ENCODE measurements around the gene FAM169A.
"Not testable (repeated sequence)": the region's sequence is repeated elsewhere in the genome, so short reads cannot be mapped to it uniquely, and the experiment has no call there.

The FAM169A gene

GRCh38 chr5:74869414-74869813 is 3.2 kb upstream of the FAM169A start:
- not testable (repeated sequence) for H3K36me3 ChIP-seq (ENCODE audit: control insufficient read depth, insufficient read depth, low read length); H3K9me3 ChIP-seq (ENCODE audit: control insufficient read depth, low read length); DNase-seq; H3K4me1 ChIP-seq (ENCODE audit: control insufficient read depth, insufficient read depth, low read length, poor library complexity, severe bottlenecking); H3K4me3 ChIP-seq (ENCODE audit: insufficient read depth, low read depth, low read length, poor library complexity, severe bottlenecking); H3K27me3 ChIP-seq (replicated peaks; ENCODE audit: control insufficient read depth, insufficient read depth, low read length, poor library complexity, severe bottlenecking); H3K27ac ChIP-seq (ENCODE audit: insufficient read depth, low read length, poor library complexity, severe bottlenecking)

GRCh38 chr5:74866596-74867162 is 492 bp upstream of the FAM169A start:
- no peak for DNase-seq
- Histone ChIP-seq H3K36me3 (ENCODE audit: control insufficient read depth, insufficient read depth, low read length) (no peaks in the 10 kb centered on the region), H3K27me3 (replicated peaks; ENCODE audit: control insufficient read depth, insufficient read depth, low read length, poor library complexity, severe bottlenecking) (no peaks in the 10 kb centered on the region), H3K9me3 (ENCODE audit: control insufficient read depth, low read length) (no peaks in the 10 kb centered on the region), H3K4me3 (ENCODE audit: insufficient read depth, low read depth, low read length, poor library complexity, severe bottlenecking) (peak overlapping the region; percentile 55), H3K27ac (ENCODE audit: insufficient read depth, low read length, poor library complexity, severe bottlenecking) (peak overlapping the region; percentile 69), H3K4me1 (ENCODE audit: control insufficient read depth, insufficient read depth, low read length, poor library complexity, severe bottlenecking) (peaks cover 13% of the 10 kb centered on the region)

GRCh38 chr5:74865256-74865803 is 857 bp downstream of the FAM169A start:
- Histone ChIP-seq H3K9me3 (ENCODE audit: control insufficient read depth, low read length) (no peaks in the 10 kb centered on the region), H3K36me3 (ENCODE audit: control insufficient read depth, insufficient read depth, low read length) (no peaks in the 10 kb centered on the region), H3K27ac (ENCODE audit: insufficient read depth, low read length, poor library complexity, severe bottlenecking) (peak overlapping the region; percentile 69), H3K4me3 (ENCODE audit: insufficient read depth, low read depth, low read length, poor library complexity, severe bottlenecking) (peak overlapping the region; percentile 55), H3K4me1 (ENCODE audit: control insufficient read depth, insufficient read depth, low read length, poor library complexity, severe bottlenecking) (peaks cover 13% of the 10 kb centered on the region), H3K27me3 (replicated peaks; ENCODE audit: control insufficient read depth, insufficient read depth, low read length, poor library complexity, severe bottlenecking) (no peaks in the 10 kb centered on the region)
- no peak for DNase-seq

- H3K27ac ChIP-seq (ENCODE audit: insufficient read depth, low read length, poor library complexity, severe bottlenecking): no peak overlapping the region
- peak overlapping the region; percentile 55 for H3K4me3 ChIP-seq (ENCODE audit: insufficient read depth, low read depth, low read length, poor library complexity, severe bottlenecking)
- no peaks in the 10 kb centered on the region for H3K27me3 ChIP-seq (replicated peaks; ENCODE audit: control insufficient read depth, insufficient read depth, low read length, poor library complexity, severe bottlenecking)
- no peaks in the 10 kb centered on the region for H3K9me3 ChIP-seq (ENCODE audit: control insufficient read depth, low read length)
- no peaks in the 10 kb centered on the region for H3K36me3 ChIP-seq (ENCODE audit: control insufficient read depth, insufficient read depth, low read length)
- H3K4me1 ChIP-seq (ENCODE audit: control insufficient read depth, insufficient read depth, low read length, poor library complexity, severe bottlenecking): peaks cover 13% of the 10 kb centered on the region
- DNase-seq: no peak
Observed at GRCh38 chr5:74864823-74865222, 1.4 kb downstream of the FAM169A start.

GRCh38 chr5:74863726-74864125 is 2.5 kb downstream of the FAM169A start:
- no peaks in the 10 kb centered on the region for H3K27me3 ChIP-seq (replicated peaks; ENCODE audit: control insufficient read depth, insufficient read depth, low read length, poor library complexity, severe bottlenecking)
- no peak overlapping the region for H3K27ac ChIP-seq (ENCODE audit: insufficient read depth, low read length, poor library complexity, severe bottlenecking)
- DNase-seq: no peak
- no peak overlapping the region for H3K4me3 ChIP-seq (ENCODE audit: insufficient read depth, low read depth, low read length, poor library complexity, severe bottlenecking)
- no peaks in the 10 kb centered on the region for H3K9me3 ChIP-seq (ENCODE audit: control insufficient read depth, low read length)
- H3K36me3 ChIP-seq (ENCODE audit: control insufficient read depth, insufficient read depth, low read length): no peaks in the 10 kb centered on the region
- peaks cover 13% of the 10 kb centered on the region for H3K4me1 ChIP-seq (ENCODE audit: control insufficient read depth, insufficient read depth, low read length, poor library complexity, severe bottlenecking)

- no peak for DNase-seq
- peaks cover 13% of the 10 kb centered on the region for H3K4me1 ChIP-seq (ENCODE audit: control insufficient read depth, insufficient read depth, low read length, poor library complexity, severe bottlenecking)
- no peaks in the 10 kb centered on the region for H3K9me3 ChIP-seq (ENCODE audit: control insufficient read depth, low read length)
- H3K27me3 ChIP-seq (replicated peaks; ENCODE audit: control insufficient read depth, insufficient read depth, low read length, poor library complexity, severe bottlenecking): no peaks in the 10 kb centered on the region
- no peak overlapping the region for H3K4me3 ChIP-seq (ENCODE audit: insufficient read depth, low read depth, low read length, poor library complexity, severe bottlenecking)
- H3K36me3 ChIP-seq (ENCODE audit: control insufficient read depth, insufficient read depth, low read length): no peaks in the 10 kb centered on the region
- H3K27ac ChIP-seq (ENCODE audit: insufficient read depth, low read length, poor library complexity, severe bottlenecking): no peak overlapping the region
Observed at GRCh38 chr5:74862221-74862620, 4.0 kb downstream of the FAM169A start.

- not testable (repeated sequence) for H3K27ac ChIP-seq (ENCODE audit: insufficient read depth, low read length, poor library complexity, severe bottlenecking); H3K4me1 ChIP-seq (ENCODE audit: control insufficient read depth, insufficient read depth, low read length, poor library complexity, severe bottlenecking); DNase-seq
Observed at GRCh38 chr5:74856975-74857374, 9.2 kb downstream of the FAM169A start.

GRCh38 chr5:74853256-74853655 is 12.9 kb downstream of the FAM169A start:
- Histone ChIP-seq H3K27me3 (replicated peaks; ENCODE audit: control insufficient read depth, insufficient read depth, low read length, poor library complexity, severe bottlenecking) (no peaks in the 10 kb centered on the region), H3K4me3 (ENCODE audit: insufficient read depth, low read depth, low read length, poor library complexity, severe bottlenecking) (no peak overlapping the region), H3K36me3 (ENCODE audit: control insufficient read depth, insufficient read depth, low read length) (no peaks in the 10 kb centered on the region), H3K4me1 (ENCODE audit: control insufficient read depth, insufficient read depth, low read length, poor library complexity, severe bottlenecking) (no peaks in the 10 kb centered on the region), H3K27ac (ENCODE audit: insufficient read depth, low read length, poor library complexity, severe bottlenecking) (no peak overlapping the region), H3K9me3 (ENCODE audit: control insufficient read depth, low read length) (no peaks in the 10 kb centered on the region)
- no peak for DNase-seq

More at GRCh38 chr5:74856975-74857374, 9.2 kb downstream of the FAM169A start:
- H3K9me3 ChIP-seq (ENCODE audit: control insufficient read depth, low read length); H3K36me3 ChIP-seq (ENCODE audit: control insufficient read depth, insufficient read depth, low read length); H3K27me3 ChIP-seq (replicated peaks; ENCODE audit: control insufficient read depth, insufficient read depth, low read length, poor library complexity, severe bottlenecking); H3K4me3 ChIP-seq (ENCODE audit: insufficient read depth, low read depth, low read length, poor library complexity, severe bottlenecking): not testable (repeated sequence)

- Histone ChIP-seq H3K27me3 (replicated peaks; ENCODE audit: control insufficient read depth, insufficient read depth, low read length, poor library complexity, severe bottlenecking) (no peaks in the 10 kb centered on the region), H3K36me3 (ENCODE audit: control insufficient read depth, insufficient read depth, low read length) (no peaks in the 10 kb centered on the region), H3K4me3 (ENCODE audit: insufficient read depth, low read depth, low read length, poor library complexity, severe bottlenecking) (no peak overlapping the region), H3K9me3 (ENCODE audit: control insufficient read depth, low read length) (no peaks in the 10 kb centered on the region), H3K4me1 (ENCODE audit: control insufficient read depth, insufficient read depth, low read length, poor library complexity, severe bottlenecking) (no peaks in the 10 kb centered on the region), H3K27ac (ENCODE audit: insufficient read depth, low read length, poor library complexity, severe bottlenecking) (no peak overlapping the region)
- no peak for DNase-seq
Observed at GRCh38 chr5:74851684-74852353, 14.4 kb downstream of the FAM169A start.

GRCh38 chr5:74850789-74851425 is 15.3 kb downstream of the FAM169A start:
- H3K27me3 ChIP-seq (replicated peaks; ENCODE audit: control insufficient read depth, insufficient read depth, low read length, poor library complexity, severe bottlenecking): no peaks in the 10 kb centered on the region
- H3K4me1 ChIP-seq (ENCODE audit: control insufficient read depth, insufficient read depth, low read length, poor library complexity, severe bottlenecking): no peaks in the 10 kb centered on the region

More at GRCh38 chr5:74850789-74851425, 15.3 kb downstream of the FAM169A start:
- H3K4me3 ChIP-seq (ENCODE audit: insufficient read depth, low read depth, low read length, poor library complexity, severe bottlenecking): no peak overlapping the region
- no peak overlapping the region for H3K27ac ChIP-seq (ENCODE audit: insufficient read depth, low read length, poor library complexity, severe bottlenecking)
- no peaks in the 10 kb centered on the region for H3K9me3 ChIP-seq (ENCODE audit: control insufficient read depth, low read length)
- DNase-seq: no peak
- no peaks in the 10 kb centered on the region for H3K36me3 ChIP-seq (ENCODE audit: control insufficient read depth, insufficient read depth, low read length)

All from effector memory CD4-positive, alpha-beta T cell (primary cell).